Subcutaneous abdominal adipose tissue (tissue), 5 donors: ENCODE measurements around the gene SLC22A23.

ENCODE experiments used
- H3K27ac ChIP-seq: one replicate; pipeline ENCODE4 v1.7.0; 2013; ENCODE audit warnings: low read depth, mild to moderate bottlenecking, inconsistent platforms, low read length, moderate library complexity
- H3K27me3 ChIP-seq, 5 donors: one replicate each; pipeline ENCODE4 v1.7.0; 2013; ENCODE audit warnings: low read length in 5 of 5, inconsistent platforms in 1 of 5; ENCODE audit not compliant: control insufficient read depth in 5 of 5, insufficient read depth in 4 of 5
- H3K36me3 ChIP-seq, 5 donors: one replicate each; pipeline ENCODE4 v1.7.0; 2013; ENCODE audit warnings: low read length in 5 of 5; ENCODE audit not compliant: control insufficient read depth in 5 of 5, insufficient read depth in 5 of 5
- H3K4me1 ChIP-seq, 5 donors: one replicate each; pipeline ENCODE4 v1.7.0; 2013; ENCODE audit warnings: low read length in 5 of 5, mild to moderate bottlenecking in 3 of 5, moderate library complexity in 1 of 5; ENCODE audit not compliant: control insufficient read depth in 5 of 5, insufficient read depth in 5 of 5
- H3K4me3 ChIP-seq, 5 donors: one replicate each; pipeline ENCODE4 v1.7.0; 2013; ENCODE audit warnings: low read length in 5 of 5, low read depth in 1 of 5
- H3K9ac ChIP-seq, 5 donors: one replicate each; pipeline ENCODE4 v1.7.0; 2013; ENCODE audit warnings: low read length in 5 of 5, mild to moderate bottlenecking in 4 of 5, moderate library complexity in 3 of 5
- H3K9me3 ChIP-seq, 5 donors: one replicate each; pipeline ENCODE4 v1.7.0; 2013; ENCODE audit warnings: low read length in 5 of 5; ENCODE audit not compliant: control insufficient read depth in 5 of 5
- donor health status: healthy.
- donor health status: healthy.
- donor health status: healthy.
- donor health status: healthy.
- donor health status: healthy.

The SLC22A23 gene

GRCh38 chr6:3415082-3415453, 41.8 kb downstream of the SLC22A23 start:
- no peak overlapping the region for H3K27ac ChIP-seq
- no peak overlapping the region for H3K9ac ChIP-seq
- no peak overlapping the region for H3K4me3 ChIP-seq
- H3K9me3 ChIP-seq, result peaks cover 0 to 3% (median 0%) of the 10 kb centered on the region in 5 donors
- peaks cover 0 to 6% (median 0%) of the 10 kb centered on the region in 5 donors for H3K4me1 ChIP-seq
- H3K27me3 ChIP-seq, result no peaks in the 10 kb centered on the region
- H3K36me3 ChIP-seq, result peaks cover 0 to 8% (median 3%) of the 10 kb centered on the region in 5 donors

- Histone ChIP-seq H3K27me3 (no peaks in the 10 kb centered on the region), H3K4me1 (peaks cover 0 to 6% (median 0%) of the 10 kb centered on the region in 5 donors), H3K9me3 (peaks cover 0 to 3% (median 0%) of the 10 kb centered on the region in 5 donors), H3K36me3 (peaks cover 2 to 9% (median 7%) of the 10 kb centered on the region in 5 donors), H3K4me3 (no peak overlapping the region), H3K27ac (no peak overlapping the region), H3K9ac (no peak overlapping the region)
These were observed 42.3 kb downstream of the SLC22A23 start for GRCh38 chr6:3414327-3415081.

- H3K9me3 ChIP-seq, result peaks cover 0 to 3% (median 0%) of the 10 kb centered on the region in 5 donors
- H3K36me3 ChIP-seq, result peaks cover 6 to 12% (median 8%) of the 10 kb centered on the region in 5 donors
- peaks cover 0 to 6% (median 0%) of the 10 kb centered on the region in 5 donors for H3K4me1 ChIP-seq
- no peak overlapping the region for H3K4me3 ChIP-seq
- H3K27me3 ChIP-seq, result no peaks in the 10 kb centered on the region
- no peak overlapping the region for H3K9ac ChIP-seq
- H3K27ac ChIP-seq, result no peak overlapping the region
These were observed 43.3 kb downstream of the SLC22A23 start for GRCh38 chr6:3413592-3413991.

DNA sequence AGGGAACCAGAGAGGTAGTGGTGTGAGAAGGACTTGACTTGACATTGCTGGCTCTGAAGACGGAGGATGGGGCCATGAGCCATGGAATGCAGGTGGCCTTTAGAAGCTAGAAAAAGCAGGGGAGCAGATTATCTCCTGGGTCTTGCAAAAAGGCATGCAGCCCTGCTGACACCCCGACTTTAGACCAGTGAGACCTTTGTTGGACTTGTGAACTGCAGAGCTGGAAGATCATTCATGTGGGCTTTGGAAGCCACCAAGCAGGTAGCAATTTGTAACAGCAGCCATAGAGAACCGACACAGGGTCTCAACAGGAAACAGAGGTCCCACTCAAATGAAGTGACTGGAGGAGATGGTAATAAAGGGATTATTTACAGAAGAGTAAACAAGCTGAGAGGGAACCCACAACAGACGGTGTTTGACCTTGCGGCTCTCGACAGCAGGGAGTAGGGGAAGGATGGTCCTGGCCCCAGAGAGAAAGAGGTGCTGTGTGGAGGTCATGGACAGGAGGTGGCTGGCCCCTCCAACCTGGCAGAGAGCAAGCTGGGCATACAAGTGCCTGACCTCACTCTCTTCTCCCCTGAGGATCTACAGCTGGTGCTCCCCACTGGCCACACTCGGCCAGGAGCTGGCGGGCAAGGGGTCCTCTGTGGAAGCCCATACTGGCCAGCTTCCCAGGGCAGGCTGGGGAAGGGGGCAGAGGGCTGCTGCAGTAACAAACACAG, 43.9 kb downstream of the SLC22A23 start:
- Histone ChIP-seq H3K9ac (no peak overlapping the region), H3K9me3 (peaks cover 0 to 3% (median 0%) of the 10 kb centered on the region in 5 donors), H3K4me3 (no peak overlapping the region), H3K4me1 (peaks cover 0 to 6% (median 0%) of the 10 kb centered on the region in 5 donors), H3K27me3 (no peaks in the 10 kb centered on the region), H3K27ac (no peak overlapping the region), H3K36me3 (peaks cover 6 to 16% (median 8%) of the 10 kb centered on the region in 5 donors)

DNA sequence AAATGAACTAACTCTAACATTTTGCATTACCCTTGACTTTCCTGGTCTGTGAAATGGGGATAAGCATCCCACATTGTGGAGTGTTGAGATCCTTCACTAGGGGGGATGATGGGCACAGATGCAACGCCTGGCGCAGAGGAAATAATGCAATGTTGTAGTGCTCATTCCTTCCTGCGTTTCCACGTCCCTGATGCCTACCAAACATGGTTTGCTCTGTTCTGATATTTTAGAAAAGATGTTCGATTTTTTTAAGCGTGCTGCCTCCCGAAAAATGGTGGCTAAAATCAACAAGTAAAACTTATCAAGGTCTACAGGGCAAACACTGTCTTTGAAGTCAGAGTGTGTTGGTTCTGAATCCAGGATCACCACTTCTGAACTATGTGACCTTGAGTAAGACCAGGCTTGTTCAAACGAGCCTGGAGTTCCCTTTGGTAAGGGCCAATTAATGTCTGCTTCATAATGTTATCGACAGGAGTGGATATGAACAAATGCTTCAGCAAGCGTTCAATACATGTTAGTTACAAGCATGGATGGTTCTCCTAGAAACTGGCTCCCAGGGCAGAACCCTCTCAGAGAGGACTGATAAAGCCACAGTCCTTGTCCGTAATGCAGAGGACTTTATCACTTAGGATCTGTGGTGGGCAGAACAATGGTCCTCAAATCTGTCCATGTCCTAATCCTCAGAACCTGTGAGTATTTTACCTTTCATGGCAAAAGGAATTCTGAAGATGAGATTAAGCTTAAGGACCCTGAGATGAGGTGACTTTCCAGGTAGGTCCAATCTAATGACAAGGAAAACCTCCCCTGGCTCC, 44.7 kb downstream of the SLC22A23 start:
- peaks cover 0 to 3% (median 0%) of the 10 kb centered on the region in 5 donors for H3K9me3 ChIP-seq
- no peak overlapping the region for H3K27ac ChIP-seq
- peaks cover 6 to 16% (median 8%) of the 10 kb centered on the region in 5 donors for H3K36me3 ChIP-seq
- H3K27me3 ChIP-seq, result no peaks in the 10 kb centered on the region
- H3K4me3 ChIP-seq, result no peak overlapping the region
- peaks cover 0 to 9% (median 3%) of the 10 kb centered on the region in 5 donors for H3K4me1 ChIP-seq
- H3K9ac ChIP-seq, result no peak overlapping the region

DNA sequence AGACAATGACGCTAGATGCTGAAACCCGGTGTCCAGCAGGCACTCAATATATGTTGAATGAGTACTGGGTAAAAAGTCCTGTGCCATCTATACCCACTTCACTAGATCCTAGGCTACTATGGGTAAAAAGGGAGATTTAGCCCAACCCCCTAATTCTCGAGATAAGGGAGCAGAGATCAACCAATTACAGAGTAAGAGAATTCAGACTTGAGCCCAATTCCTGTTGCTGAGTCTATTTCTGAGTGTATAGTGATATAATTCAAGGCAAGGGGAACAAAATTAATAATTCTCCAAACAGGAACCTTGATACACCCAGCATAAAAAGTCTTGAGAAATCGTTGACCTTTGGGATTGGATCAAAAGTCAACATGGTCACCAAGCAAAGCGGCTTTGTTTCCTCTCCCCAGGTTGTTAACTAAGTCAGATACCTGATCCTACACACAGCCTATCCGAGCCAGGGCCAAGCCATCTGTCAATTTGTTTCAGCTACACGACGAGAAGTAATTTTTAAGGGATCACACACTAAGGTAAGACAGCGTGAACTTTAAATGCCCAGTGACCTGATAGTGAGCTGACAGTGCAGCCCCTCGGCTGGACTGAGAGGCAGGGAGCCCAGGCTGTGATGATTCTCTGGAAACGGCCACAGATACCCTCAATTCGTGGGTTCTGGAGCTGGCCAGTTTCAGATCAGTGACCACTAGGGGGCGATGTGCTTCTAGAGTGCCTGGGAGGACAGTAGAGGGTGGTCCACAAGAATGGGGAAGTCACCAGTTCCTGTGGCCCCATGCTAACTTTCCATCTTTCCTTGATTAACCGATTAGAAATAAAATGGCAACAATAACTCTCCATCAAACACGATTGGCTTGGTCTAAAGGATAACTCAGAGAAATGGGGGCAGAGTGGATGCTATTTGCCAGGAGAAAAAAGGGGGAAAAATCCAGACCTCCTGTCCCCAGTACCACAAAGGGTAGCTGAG, 46.2 kb downstream of the SLC22A23 start:
- Histone ChIP-seq H3K9ac (no peak overlapping the region), H3K4me1 (peaks cover 1 to 24% (median 18%) of the 10 kb centered on the region in 5 donors), H3K9me3 (peaks cover 0 to 3% (median 0%) of the 10 kb centered on the region in 5 donors), H3K27ac (no peak overlapping the region), H3K36me3 (peaks cover 6 to 16% (median 8%) of the 10 kb centered on the region in 5 donors), H3K4me3 (no peak overlapping the region), H3K27me3 (no peaks in the 10 kb centered on the region)

DNA sequence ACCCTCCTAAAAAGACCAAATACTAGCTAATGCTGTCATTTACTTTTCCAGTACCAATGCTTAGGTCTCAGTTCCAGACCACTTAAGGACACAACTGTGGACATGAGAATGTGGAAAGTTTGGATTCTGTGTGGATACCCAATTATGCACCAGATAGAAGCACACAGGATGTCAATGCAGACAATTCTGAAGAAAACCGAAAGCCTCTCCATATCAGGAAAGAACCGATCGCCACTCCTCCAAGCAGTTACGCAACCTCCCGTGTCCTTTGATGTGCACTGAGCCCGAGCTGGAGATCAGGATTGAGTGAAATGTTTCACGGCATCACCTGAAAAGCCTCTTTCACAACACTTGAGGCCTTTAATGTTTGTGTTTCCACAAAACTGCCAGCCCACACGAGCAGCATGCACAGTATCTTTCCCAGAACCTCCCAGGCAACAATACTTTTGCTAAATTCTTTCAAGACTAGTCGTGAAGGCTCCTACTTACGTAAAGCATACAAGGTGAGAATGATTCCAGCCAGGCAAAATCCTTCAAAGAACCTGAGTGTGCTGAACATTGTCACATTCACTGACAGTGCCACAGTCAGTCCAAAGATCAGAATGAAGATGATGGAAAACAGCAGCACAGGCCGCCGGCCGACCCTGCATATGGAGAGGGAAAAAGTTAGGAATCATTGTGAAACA, 47.0 kb downstream of the SLC22A23 start:
- H3K27ac ChIP-seq, result no peak overlapping the region
- peaks cover 2 to 30% (median 25%) of the 10 kb centered on the region in 5 donors for H3K4me1 ChIP-seq
- H3K36me3 ChIP-seq, result peaks cover 2 to 9% (median 8%) of the 10 kb centered on the region in 5 donors
- H3K27me3 ChIP-seq, result no peaks in the 10 kb centered on the region
- no peak overlapping the region for H3K9ac ChIP-seq
- peaks cover 0 to 3% (median 0%) of the 10 kb centered on the region in 5 donors for H3K9me3 ChIP-seq
- H3K4me3 ChIP-seq, result no peak overlapping the region

GRCh38 chr6:3408665-3409064, 48.2 kb downstream of the SLC22A23 start:
- peaks cover 0 to 3% (median 0%) of the 10 kb centered on the region in 5 donors for H3K9me3 ChIP-seq
- H3K9ac ChIP-seq, result no peak overlapping the region
- no peak overlapping the region for H3K27ac ChIP-seq
- H3K27me3 ChIP-seq, result no peaks in the 10 kb centered on the region
- H3K4me3 ChIP-seq, result no peak overlapping the region
- peaks cover 0 to 8% (median 7%) of the 10 kb centered on the region in 5 donors for H3K36me3 ChIP-seq
- H3K4me1 ChIP-seq, result peaks cover 2 to 37% (median 29%) of the 10 kb centered on the region in 5 donors
